ENCODE measurements around the gene SLC13A3.

The SLC13A3 gene

GRCh38 chr20:46688151-46689081 is 37.2 kb upstream of the SLC13A3 start:
- H3K4me3 ChIP-seq (replicated peaks; ENCODE audit: low read depth, low read length), result peak overlapping the region; percentile 77
- no peak for TF ChIP-seq CTCF (IDR thresholded peaks at IDR 0.05; ENCODE audit: low read length, missing control alignments)
- peak; percentile 60 for DNase-seq (ENCODE audit: low read depth)

GRCh38 chr20:46683939-46684750 is 32.9 kb upstream of the SLC13A3 start:
- TF ChIP-seq CTCF (IDR thresholded peaks at IDR 0.05; ENCODE audit: low read length, missing control alignments), result no peak
- peak; percentile 72 for DNase-seq (ENCODE audit: low read depth)
- peak overlapping the region; percentile 60 for H3K4me3 ChIP-seq (replicated peaks; ENCODE audit: low read depth, low read length)

- TF ChIP-seq CTCF (IDR thresholded peaks at IDR 0.05; ENCODE audit: low read length, missing control alignments), result no peak
- no peak for DNase-seq (ENCODE audit: low read depth)
- H3K4me3 ChIP-seq (replicated peaks; ENCODE audit: low read depth, low read length), result peak overlapping the region; percentile 60
Observed at GRCh38 chr20:46683668-46683938, 32.3 kb upstream of the SLC13A3 start.

- DNase-seq (ENCODE audit: low read depth), result peak; percentile 30
- no peak for TF ChIP-seq CTCF (IDR thresholded peaks at IDR 0.05; ENCODE audit: low read length, missing control alignments)
- H3K4me3 ChIP-seq (replicated peaks; ENCODE audit: low read depth, low read length), result peak overlapping the region; percentile 60
Observed at GRCh38 chr20:46683011-46683667, 31.9 kb upstream of the SLC13A3 start.

GRCh38 chr20:46682063-46682821 is 31.0 kb upstream of the SLC13A3 start:
- no peak for TF ChIP-seq CTCF (IDR thresholded peaks at IDR 0.05; ENCODE audit: low read length, missing control alignments)
- H3K4me3 ChIP-seq (replicated peaks; ENCODE audit: low read depth, low read length), result no peak overlapping the region
- DNase-seq (ENCODE audit: low read depth), result no peak

All from fibroblast of pulmonary artery (primary cell).